Esophagus muscularis mucosa (tissue), 3 donors: ENCODE measurements around the gene PRKAG2.

Experiments used
- CTCF ChIP-seq, 3 experiments: fragments of 200-600 bp in 2 of 3; fragments of 450-650 bp in 1 of 3; sonication (generic) in 2 of 3; IDR thresholded peaks; one replicate each; pipeline ENCODE4 v1.5.1; 2017 to 2019; ENCODE audit warnings: antibody characterized with exemption in 3 of 3, mild to moderate bottlenecking in 2 of 3, moderate library complexity in 1 of 3
- POLR2A ChIP-seq: fragments of 450-650 bp; IDR thresholded peaks from one replicate; pipeline ENCODE4 v1.6.1; 2017; ENCODE audit warnings: antibody characterized with exemption, moderate library complexity, mild to moderate bottlenecking, low read depth

GRCh38 chr7:151886783-151887182 is 9.9 kb upstream of the PRKAG2 start:
- TF ChIP-seq CTCF (IDR thresholded peaks at IDR 0.05) (no peak), POLR2A (no peak)
